ENCODE measurements around the gene CRCP.
"Not testable (repeated sequence)": the region's sequence is repeated elsewhere in the genome, so short reads cannot be mapped to it uniquely, and the experiment has no call there.

The CRCP gene

DNA sequence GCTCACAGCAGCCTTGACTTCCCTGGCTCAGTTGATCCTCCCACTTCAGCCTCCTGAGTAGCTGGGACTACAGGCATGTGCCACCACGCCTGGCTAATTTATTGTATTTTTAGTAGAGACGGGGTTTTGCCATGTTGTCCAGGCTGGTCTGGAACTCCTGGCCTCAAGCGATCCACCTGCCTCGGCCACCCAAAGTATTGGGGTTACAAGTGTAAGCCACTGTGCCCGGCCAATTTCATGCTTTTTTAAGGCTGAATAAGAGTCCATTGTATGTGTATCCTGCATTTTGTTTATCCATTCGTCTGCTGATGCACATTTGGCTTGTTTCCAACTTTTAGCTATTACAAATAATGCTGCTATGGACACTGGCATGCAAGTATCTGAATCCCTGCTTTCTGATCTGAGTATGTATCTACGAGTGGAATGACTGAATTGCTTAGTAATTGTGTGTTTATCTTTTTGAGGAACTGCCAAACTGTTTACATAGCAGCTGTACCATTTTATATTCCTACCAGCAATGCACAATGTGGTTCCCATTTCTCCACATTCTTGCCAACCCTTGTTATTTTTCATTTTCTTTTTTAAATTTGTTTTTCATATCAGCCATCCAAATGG is 53.2 kb downstream of the CRCP start:
- TF ChIP-seq, protein P1, sequence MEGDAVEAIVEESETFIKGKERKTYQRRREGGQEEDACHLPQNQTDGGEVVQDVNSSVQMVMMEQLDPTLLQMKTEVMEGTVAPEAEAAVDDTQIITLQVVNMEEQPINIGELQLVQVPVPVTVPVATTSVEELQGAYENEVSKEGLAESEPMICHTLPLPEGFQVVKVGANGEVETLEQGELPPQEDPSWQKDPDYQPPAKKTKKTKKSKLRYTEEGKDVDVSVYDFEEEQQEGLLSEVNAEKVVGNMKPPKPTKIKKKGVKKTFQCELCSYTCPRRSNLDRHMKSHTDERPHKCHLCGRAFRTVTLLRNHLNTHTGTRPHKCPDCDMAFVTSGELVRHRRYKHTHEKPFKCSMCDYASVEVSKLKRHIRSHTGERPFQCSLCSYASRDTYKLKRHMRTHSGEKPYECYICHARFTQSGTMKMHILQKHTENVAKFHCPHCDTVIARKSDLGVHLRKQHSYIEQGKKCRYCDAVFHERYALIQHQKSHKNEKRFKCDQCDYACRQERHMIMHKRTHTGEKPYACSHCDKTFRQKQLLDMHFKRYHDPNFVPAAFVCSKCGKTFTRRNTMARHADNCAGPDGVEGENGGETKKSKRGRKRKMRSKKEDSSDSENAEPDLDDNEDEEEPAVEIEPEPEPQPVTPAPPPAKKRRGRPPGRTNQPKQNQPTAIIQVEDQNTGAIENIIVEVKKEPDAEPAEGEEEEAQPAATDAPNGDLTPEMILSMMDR (IDR thresholded peaks at IDR 0.05; ENCODE audit: extremely low read depth, missing control alignments) = no peak
- DNase-seq (ENCODE audit: low spot score) = no peak

DNA sequence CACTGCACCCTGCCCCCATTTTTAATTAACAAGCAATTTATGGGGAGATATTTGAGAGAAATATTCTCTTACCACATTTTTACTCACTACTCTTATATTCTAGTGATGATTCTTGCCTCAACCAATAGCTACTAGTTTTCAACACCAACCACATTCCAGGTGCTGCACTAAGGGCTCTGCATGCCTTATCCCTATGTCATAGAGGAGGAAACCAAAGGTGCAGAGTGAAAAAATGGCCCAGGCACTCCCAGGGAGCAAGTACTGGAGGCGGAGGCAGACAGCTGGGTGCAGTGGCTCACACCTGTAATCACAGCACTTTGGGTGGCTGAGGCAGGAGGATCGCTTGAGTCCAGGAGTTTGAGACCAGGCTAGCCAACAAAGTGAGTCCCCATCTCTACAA is 55.0 kb downstream of the CRCP start:
- DNase-seq (ENCODE audit: low spot score) = no peak
- TF ChIP-seq, protein P1 (IDR thresholded peaks at IDR 0.05; ENCODE audit: extremely low read depth, missing control alignments) = no peak

DNA sequence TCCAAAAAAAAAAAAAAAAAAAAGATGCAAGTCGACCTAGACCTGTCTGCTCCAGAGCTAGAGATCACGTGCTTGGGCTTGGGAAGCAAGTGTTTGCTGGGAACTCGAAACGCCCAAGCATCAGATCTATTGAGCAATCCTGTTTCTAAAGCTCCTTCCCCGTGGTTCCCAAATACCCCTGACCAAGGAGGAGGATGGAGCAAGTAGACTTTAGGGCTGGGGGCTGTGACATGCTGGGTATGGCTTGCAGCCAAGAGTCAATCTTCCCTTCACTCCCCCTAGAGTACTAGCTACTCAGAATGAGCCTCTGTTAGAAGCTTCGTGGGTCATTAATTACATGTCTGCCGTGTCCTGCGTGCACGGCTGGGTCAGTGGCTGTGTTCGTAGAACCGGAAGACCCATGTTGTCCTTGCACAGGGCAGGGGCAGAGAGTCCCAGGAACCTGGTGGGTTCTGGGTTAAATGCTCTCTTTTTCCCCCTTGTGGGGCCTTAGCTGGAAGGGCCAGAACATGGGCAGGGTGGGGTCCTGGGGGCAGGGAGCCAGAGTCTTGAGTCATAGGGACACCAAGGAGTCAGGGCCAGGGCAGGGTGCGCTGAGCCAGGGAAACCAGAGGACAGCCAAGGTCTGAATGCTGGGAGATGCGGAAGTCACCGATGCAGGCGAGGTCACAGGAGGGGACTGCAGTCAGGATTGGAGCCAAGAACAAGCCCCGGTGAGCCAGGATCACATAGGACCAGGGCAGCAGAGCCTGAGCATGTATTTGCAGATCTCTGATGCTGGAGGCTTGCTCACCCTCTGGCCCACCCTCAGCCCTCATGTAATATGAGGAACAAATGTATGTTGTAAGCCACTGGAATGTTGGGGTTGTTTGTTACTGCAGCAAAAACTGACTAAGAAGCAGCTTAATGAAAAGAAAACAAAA is 55.9 kb downstream of the CRCP start:
- DNase-seq (ENCODE audit: low spot score) = no peak
- TF ChIP-seq, protein P1 (IDR thresholded peaks at IDR 0.05; ENCODE audit: extremely low read depth, missing control alignments) = no peak

DNA sequence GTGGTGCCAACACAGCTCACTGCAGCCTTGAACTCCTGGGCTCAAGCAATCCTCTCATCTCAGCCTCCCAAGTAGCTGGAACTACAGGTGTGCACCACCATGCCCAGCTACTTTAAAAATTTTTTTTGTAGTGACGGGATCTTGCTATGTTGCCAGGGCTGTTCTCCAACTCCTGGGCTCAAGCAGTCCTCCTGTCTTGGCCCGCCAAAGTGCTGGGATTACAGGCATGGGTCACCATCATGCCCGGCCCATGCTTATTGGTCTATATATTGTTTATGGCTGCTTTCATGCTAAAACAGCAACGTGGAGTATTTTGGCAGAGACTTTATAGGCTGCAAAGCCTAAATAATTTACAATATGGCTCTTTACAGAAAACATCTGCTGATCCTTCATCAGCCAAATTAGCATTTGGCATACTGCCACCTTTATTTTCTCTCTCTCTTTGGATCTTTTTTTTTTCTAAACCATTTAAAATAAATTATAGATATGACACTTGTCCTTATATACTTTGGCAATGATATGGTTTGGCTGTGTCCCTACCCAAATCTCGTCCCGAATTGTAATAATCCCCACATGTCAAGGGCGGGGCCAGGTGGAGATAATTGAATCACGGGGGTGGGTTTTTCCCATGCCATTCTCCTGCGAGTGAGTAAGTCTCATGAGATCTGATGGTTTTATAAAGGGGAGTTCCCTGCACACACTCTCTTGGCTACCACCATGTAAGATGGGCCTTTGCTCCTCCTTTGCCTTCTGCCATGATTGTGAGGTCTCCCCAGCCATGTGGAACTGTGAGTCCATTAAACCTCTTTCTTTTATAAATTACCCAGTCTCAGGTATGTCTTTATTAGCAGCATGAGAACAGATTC is 58.1 kb downstream of the CRCP start:
- DNase-seq (ENCODE audit: low spot score) = not testable (repeated sequence)

DNA sequence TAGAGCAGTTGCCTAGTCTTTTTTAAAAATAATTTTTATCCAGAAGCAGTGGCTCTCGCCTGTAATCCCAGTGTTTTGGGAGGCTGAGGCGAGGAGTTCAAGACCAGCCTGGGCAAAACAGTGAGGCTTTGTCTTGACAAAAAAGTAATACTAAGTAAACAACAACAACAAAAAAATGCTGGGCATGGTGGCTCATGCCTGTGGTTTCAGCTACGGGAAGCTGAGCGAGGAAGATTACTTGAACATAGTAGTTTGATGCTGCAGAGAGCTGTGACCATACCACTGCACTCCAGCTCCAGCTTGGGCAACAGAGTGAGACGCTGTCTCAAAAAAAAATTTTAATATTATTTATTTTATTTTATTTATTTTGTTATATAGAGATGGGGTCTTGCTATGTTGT is 59.2 kb downstream of the CRCP start:
- TF ChIP-seq, protein P1 (IDR thresholded peaks at IDR 0.05; ENCODE audit: extremely low read depth, missing control alignments) = no peak
- DNase-seq (ENCODE audit: low spot score) = no peak

DNA sequence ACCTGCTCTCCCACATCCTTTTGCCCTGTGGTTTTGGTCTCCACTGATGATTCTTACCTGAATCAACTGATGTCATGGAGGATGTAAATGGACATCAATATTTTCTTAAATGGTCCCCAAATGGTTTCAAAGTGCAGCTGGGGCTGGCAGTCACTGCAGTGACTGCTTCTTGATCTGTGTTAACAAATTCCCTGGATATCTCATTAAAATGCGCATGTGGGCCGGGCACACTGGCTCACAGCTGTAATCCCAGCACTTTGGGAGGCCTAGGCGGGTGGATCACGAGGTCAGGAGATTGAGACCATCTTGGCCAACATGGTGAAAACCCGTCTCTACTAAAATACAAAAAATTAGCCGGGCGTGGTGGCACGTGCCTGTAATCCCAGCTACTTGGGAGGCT is 60.4 kb downstream of the CRCP start:
- not testable (repeated sequence) for DNase-seq (ENCODE audit: low spot score)

DNA sequence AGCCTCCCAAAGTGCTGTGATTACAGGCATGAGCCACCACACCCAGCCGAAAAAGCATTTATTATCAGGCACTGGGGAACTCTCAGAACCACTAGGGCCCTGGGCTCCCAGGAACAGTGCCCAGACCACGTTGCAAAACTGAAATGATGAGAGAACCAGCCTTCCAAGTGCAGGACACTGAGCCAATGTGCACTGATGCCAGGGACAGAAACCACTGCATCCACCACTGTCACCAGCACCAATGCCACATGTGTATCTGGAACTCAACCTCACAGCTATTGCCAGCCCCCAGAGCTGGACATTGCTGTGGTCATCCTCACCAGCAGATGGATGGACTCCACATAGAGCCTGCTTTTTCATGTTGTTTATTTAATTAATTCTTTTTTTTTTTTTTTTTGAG is 62.3 kb downstream of the CRCP start:
- no peak for DNase-seq (ENCODE audit: low spot score)
- TF ChIP-seq, protein P1 (IDR thresholded peaks at IDR 0.05; ENCODE audit: extremely low read depth, missing control alignments) = no peak

DNA sequence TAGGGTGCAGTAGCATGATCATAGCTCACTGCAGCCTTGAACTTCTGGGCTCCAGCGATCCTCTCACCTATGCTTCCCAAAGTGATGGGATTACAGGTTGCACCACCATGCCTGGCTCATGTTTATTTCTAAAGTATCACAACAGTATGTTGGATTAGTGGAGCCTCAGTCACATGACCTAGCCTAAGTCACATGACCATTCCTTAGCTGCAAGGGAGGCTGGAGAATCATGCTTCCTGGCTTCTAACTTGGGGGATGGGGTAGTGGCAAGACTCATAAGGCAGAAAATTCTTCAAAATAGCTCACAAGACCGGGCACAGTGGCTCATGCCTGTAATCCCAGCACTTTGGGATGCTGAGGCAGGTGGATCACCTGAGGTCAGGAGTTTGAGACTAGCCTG is 63.6 kb downstream of the CRCP start:
- TF ChIP-seq, protein P1 (IDR thresholded peaks at IDR 0.05; ENCODE audit: extremely low read depth, missing control alignments) = no peak
- DNase-seq (ENCODE audit: low spot score) = no peak
